GM20000 (cell line): ENCODE measurements around the gene MRPL44.
A peak's percentile ranks its signal among the peaks of the same experiment; 100 is the strongest.

Experiments
- DNase-seq: peaks from one replicate; pipeline ENCODE4 v3.0.0; 2012; ENCODE audit warnings: low spot score
- CTCF ChIP-seq: IDR thresholded peaks from 2 replicates; pipeline ENCODE4 v1.5.1; 2012; ENCODE audit warnings: mild to moderate bottlenecking, control low read depth; ENCODE audit errors: extremely low read depth, missing control alignments

MRPL44 gene

GRCh38 chr2:223945755-223946154 is 11.5 kb upstream of the MRPL44 start:
- DNase-seq = no peak
- no peak for TF ChIP-seq CTCF

- no peak for DNase-seq
- no peak for TF ChIP-seq CTCF
Measured at GRCh38 chr2:223947711-223948205, 9.5 kb upstream of the MRPL44 start.

GRCh38 chr2:223949241-223949840 is 7.9 kb upstream of the MRPL44 start:
- no peak for TF ChIP-seq CTCF
- DNase-seq = no peak

GRCh38 chr2:223950448-223951347 is 6.6 kb upstream of the MRPL44 start:
- DNase-seq = no peak
- no peak for TF ChIP-seq CTCF

GRCh38 chr2:223952280-223952968 is 4.8 kb upstream of the MRPL44 start:
- TF ChIP-seq CTCF = no peak
- DNase-seq = peak; percentile 51

GRCh38 chr2:223954401-223954800 is 2.9 kb upstream of the MRPL44 start:
- TF ChIP-seq CTCF = no peak
- no peak for DNase-seq

GRCh38 chr2:223956300-223956699 is 963 bp upstream of the MRPL44 start:
- DNase-seq = no peak
- no peak for TF ChIP-seq CTCF
